HEK293 (cell line): ENCODE data around the gene PRCD.

Experiments
- BCL11A ChIP-seq: fragments of 450-650 bp; formaldehyde crosslinking; IDR thresholded peaks from 2 replicates; pipeline ENCODE4 v1.5.1; 2016; ENCODE audit warnings: low read depth, missing biosample characterization, missing genetic modification characterization
- KLF1 ChIP-seq: fragments of 450-650 bp; formaldehyde crosslinking; IDR thresholded peaks from 2 replicates; pipeline ENCODE4 v1.5.1; 2016; ENCODE audit warnings: missing biosample characterization, missing genetic modification characterization
- SP2 ChIP-seq: fragments of 450-650 bp; formaldehyde crosslinking; IDR thresholded peaks from 2 replicates; pipeline ENCODE4 v1.5.1; 2016; ENCODE audit warnings: missing biosample characterization, missing genetic modification characterization
- TRIM28 ChIP-seq: IDR thresholded peaks from 2 replicates; pipeline ENCODE4 v1.6.1; 2011; ENCODE audit warnings: low read length, control low read depth, borderline replicate concordance
- WT1 ChIP-seq: fragments of 450-650 bp; formaldehyde crosslinking; IDR thresholded peaks from 2 replicates; pipeline ENCODE4 v1.5.1; 2016; ENCODE audit warnings: missing biosample characterization, missing genetic modification characterization
- ZEB2 ChIP-seq: fragments of 450-650 bp; formaldehyde crosslinking; IDR thresholded peaks from 2 replicates; pipeline ENCODE4 v1.5.1; 2016; ENCODE audit warnings: missing biosample characterization, missing genetic modification characterization
- ZFHX2 ChIP-seq: fragments of 450-650 bp; formaldehyde crosslinking; conservative IDR thresholded peaks from 2 replicates; pipeline ENCODE4 v1.5.1; 2016; ENCODE audit warnings: missing biosample characterization, missing genetic modification characterization
- ZIC2 ChIP-seq: fragments of 450-650 bp; formaldehyde crosslinking; IDR thresholded peaks from 2 replicates; pipeline ENCODE4 v1.5.1; 2016; ENCODE audit warnings: missing biosample characterization, missing genetic modification characterization
- ZNF174 ChIP-seq: fragments of 450-650 bp; formaldehyde crosslinking; IDR thresholded peaks from 2 replicates; pipeline ENCODE4 v1.5.0; 2017; ENCODE audit warnings: missing biosample characterization, mild to moderate bottlenecking, missing genetic modification characterization
- ZNF335 ChIP-seq: fragments of 450-650 bp; formaldehyde crosslinking; conservative IDR thresholded peaks from 2 replicates; pipeline ENCODE4 v1.5.1; 2016; ENCODE audit warnings: missing biosample characterization, missing genetic modification characterization
- ZNF391 ChIP-seq: fragments of 450-650 bp; formaldehyde crosslinking; IDR thresholded peaks from 2 replicates; pipeline ENCODE4 v1.5.1; 2016; ENCODE audit warnings: low read depth, missing biosample characterization, missing genetic modification characterization, borderline replicate concordance
- ZNF404 ChIP-seq: fragments of 450-650 bp; formaldehyde crosslinking; IDR thresholded peaks from 2 replicates; pipeline ENCODE4 v1.5.1; 2017; ENCODE audit warnings: missing biosample characterization, missing genetic modification characterization
- ZNF513 ChIP-seq: fragments of 450-650 bp; IDR thresholded peaks from 2 replicates; pipeline ENCODE4 v1.5.1; 2018; ENCODE audit warnings: missing biosample characterization, missing genetic modification characterization
- ZNF514 ChIP-seq: fragments of 450-650 bp; formaldehyde crosslinking; IDR thresholded peaks from 2 replicates; pipeline ENCODE4 v1.5.1; 2016; ENCODE audit warnings: missing biosample characterization, missing genetic modification characterization
- ZNF707 ChIP-seq: fragments of 450-650 bp; formaldehyde crosslinking; IDR thresholded peaks from 2 replicates; pipeline ENCODE4 v1.5.1; 2016; ENCODE audit warnings: missing biosample characterization, missing genetic modification characterization
- TF ChIP-seq, protein P1 (sequence below): fragments of 450-650 bp; formaldehyde crosslinking; conservative IDR thresholded peaks from 2 replicates; pipeline ENCODE4 v1.5.1; 2016; ENCODE audit warnings: low read depth, missing biosample characterization, missing genetic modification characterization
- TF ChIP-seq, protein P2 (sequence below): fragments of 450-650 bp; formaldehyde crosslinking; IDR thresholded peaks from 2 replicates; pipeline ENCODE4 v1.5.1; 2016; ENCODE audit warnings: missing biosample characterization, missing genetic modification characterization
- TF ChIP-seq, protein P3 (sequence below): fragments of 450-650 bp; formaldehyde crosslinking; IDR thresholded peaks from 2 replicates; pipeline ENCODE4 v1.5.1; 2016; ENCODE audit warnings: missing biosample characterization, missing genetic modification characterization
- TF ChIP-seq, protein P4 (sequence below): fragments of 450-650 bp; formaldehyde crosslinking; conservative IDR thresholded peaks from 2 replicates; pipeline ENCODE4 v1.5.1; 2016; ENCODE audit warnings: low read depth, missing biosample characterization, missing genetic modification characterization
- TF ChIP-seq, protein P5 (sequence below): fragments of 450-650 bp; formaldehyde crosslinking; optimal IDR thresholded peaks from 2 replicates; pipeline ENCODE3; 2016; ENCODE audit warnings: missing biosample characterization, mild to moderate bottlenecking, missing genetic modification characterization

The PRCD gene

GRCh38 chr17:76540381-76541300 lies 797 bp downstream of the PRCD start (continued):
- TF ChIP-seq, protein P1, sequence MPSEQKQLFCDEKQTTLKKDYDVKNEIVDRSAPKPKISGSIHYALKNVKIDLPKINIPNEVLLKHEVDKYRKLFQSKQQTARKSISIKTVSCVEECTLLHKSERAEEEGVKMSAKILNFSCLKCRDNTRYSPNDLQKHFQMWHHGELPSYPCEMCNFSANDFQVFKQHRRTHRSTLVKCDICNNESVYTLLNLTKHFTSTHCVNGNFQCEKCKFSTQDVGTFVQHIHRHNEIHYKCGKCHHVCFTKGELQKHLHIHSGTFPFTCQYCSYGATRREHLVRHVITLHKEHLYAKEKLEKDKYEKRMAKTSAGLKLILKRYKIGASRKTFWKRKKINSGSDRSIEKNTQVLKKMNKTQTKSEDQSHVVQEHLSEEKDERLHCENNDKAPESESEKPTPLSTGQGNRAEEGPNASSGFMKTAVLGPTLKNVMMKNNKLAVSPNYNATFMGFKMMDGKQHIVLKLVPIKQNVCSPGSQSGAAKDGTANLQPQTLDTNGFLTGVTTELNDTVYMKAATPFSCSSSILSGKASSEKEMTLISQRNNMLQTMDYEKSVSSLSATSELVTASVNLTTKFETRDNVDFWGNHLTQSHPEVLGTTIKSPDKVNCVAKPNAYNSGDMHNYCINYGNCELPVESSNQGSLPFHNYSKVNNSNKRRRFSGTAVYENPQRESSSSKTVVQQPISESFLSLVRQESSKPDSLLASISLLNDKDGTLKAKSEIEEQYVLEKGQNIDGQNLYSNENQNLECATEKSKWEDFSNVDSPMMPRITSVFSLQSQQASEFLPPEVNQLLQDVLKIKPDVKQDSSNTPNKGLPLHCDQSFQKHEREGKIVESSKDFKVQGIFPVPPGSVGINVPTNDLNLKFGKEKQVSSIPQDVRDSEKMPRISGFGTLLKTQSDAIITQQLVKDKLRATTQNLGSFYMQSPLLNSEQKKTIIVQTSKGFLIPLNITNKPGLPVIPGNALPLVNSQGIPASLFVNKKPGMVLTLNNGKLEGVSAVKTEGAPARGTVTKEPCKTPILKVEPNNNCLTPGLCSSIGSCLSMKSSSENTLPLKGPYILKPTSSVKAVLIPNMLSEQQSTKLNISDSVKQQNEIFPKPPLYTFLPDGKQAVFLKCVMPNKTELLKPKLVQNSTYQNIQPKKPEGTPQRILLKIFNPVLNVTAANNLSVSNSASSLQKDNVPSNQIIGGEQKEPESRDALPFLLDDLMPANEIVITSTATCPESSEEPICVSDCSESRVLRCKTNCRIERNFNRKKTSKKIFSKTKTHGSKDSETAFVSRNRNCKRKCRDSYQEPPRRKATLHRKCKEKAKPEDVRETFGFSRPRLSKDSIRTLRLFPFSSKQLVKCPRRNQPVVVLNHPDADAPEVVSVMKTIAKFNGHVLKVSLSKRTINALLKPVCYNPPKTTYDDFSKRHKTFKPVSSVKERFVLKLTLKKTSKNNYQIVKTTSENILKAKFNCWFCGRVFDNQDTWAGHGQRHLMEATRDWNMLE (tag by site-specific recombination), result peak; percentile 34; the same call in 1 of the 2 replicates
- TF ChIP-seq ZNF391, result peak; percentile 61; the same call in 1 of the 2 replicates
- no peak; the same call in 1 of the 2 replicates for TF ChIP-seq ZNF513 (tag by site-specific recombination)
- peak; percentile 87 for TF ChIP-seq WT1 (tag by site-specific recombination)
- TF ChIP-seq, protein P2, sequence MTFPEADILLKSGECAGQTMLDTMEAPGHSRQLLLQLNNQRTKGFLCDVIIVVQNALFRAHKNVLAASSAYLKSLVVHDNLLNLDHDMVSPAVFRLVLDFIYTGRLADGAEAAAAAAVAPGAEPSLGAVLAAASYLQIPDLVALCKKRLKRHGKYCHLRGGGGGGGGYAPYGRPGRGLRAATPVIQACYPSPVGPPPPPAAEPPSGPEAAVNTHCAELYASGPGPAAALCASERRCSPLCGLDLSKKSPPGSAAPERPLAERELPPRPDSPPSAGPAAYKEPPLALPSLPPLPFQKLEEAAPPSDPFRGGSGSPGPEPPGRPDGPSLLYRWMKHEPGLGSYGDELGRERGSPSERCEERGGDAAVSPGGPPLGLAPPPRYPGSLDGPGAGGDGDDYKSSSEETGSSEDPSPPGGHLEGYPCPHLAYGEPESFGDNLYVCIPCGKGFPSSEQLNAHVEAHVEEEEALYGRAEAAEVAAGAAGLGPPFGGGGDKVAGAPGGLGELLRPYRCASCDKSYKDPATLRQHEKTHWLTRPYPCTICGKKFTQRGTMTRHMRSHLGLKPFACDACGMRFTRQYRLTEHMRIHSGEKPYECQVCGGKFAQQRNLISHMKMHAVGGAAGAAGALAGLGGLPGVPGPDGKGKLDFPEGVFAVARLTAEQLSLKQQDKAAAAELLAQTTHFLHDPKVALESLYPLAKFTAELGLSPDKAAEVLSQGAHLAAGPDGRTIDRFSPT (tag by site-specific recombination), result peak; percentile 62
- no peak for TF ChIP-seq ZNF404 (tag by site-specific recombination)
- TF ChIP-seq, protein P3, sequence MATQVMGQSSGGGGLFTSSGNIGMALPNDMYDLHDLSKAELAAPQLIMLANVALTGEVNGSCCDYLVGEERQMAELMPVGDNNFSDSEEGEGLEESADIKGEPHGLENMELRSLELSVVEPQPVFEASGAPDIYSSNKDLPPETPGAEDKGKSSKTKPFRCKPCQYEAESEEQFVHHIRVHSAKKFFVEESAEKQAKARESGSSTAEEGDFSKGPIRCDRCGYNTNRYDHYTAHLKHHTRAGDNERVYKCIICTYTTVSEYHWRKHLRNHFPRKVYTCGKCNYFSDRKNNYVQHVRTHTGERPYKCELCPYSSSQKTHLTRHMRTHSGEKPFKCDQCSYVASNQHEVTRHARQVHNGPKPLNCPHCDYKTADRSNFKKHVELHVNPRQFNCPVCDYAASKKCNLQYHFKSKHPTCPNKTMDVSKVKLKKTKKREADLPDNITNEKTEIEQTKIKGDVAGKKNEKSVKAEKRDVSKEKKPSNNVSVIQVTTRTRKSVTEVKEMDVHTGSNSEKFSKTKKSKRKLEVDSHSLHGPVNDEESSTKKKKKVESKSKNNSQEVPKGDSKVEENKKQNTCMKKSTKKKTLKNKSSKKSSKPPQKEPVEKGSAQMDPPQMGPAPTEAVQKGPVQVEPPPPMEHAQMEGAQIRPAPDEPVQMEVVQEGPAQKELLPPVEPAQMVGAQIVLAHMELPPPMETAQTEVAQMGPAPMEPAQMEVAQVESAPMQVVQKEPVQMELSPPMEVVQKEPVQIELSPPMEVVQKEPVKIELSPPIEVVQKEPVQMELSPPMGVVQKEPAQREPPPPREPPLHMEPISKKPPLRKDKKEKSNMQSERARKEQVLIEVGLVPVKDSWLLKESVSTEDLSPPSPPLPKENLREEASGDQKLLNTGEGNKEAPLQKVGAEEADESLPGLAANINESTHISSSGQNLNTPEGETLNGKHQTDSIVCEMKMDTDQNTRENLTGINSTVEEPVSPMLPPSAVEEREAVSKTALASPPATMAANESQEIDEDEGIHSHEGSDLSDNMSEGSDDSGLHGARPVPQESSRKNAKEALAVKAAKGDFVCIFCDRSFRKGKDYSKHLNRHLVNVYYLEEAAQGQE, result peak; percentile 34; the same call in 1 of the 2 replicates
- TF ChIP-seq SP2, result peak; percentile 90
- no peak for TF ChIP-seq ZNF174 (tag by site-specific recombination)
- TF ChIP-seq, protein P4, sequence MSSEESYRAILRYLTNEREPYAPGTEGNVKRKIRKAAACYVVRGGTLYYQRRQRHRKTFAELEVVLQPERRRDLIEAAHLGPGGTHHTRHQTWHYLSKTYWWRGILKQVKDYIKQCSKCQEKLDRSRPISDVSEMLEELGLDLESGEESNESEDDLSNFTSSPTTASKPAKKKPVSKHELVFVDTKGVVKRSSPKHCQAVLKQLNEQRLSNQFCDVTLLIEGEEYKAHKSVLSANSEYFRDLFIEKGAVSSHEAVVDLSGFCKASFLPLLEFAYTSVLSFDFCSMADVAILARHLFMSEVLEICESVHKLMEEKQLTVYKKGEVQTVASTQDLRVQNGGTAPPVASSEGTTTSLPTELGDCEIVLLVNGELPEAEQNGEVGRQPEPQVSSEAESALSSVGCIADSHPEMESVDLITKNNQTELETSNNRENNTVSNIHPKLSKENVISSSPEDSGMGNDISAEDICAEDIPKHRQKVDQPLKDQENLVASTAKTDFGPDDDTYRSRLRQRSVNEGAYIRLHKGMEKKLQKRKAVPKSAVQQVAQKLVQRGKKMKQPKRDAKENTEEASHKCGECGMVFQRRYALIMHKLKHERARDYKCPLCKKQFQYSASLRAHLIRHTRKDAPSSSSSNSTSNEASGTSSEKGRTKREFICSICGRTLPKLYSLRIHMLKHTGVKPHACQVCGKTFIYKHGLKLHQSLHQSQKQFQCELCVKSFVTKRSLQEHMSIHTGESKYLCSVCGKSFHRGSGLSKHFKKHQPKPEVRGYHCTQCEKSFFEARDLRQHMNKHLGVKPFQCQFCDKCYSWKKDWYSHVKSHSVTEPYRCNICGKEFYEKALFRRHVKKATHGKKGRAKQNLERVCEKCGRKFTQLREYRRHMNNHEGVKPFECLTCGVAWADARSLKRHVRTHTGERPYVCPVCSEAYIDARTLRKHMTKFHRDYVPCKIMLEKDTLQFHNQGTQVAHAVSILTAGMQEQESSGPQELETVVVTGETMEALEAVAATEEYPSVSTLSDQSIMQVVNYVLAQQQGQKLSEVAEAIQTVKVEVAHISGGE (tag by site-specific recombination), result 0 out of 2 replicates have a peak, but pooled peaks have one; percentile 6
- TF ChIP-seq ZFHX2 (tag by site-specific recombination), result peak; percentile 76
- peak; percentile 83 for TF ChIP-seq TRIM28
- 0 out of 2 replicates have a peak, but pooled peaks have one; percentile 11 for TF ChIP-seq KLF1
- TF ChIP-seq, protein P5, sequence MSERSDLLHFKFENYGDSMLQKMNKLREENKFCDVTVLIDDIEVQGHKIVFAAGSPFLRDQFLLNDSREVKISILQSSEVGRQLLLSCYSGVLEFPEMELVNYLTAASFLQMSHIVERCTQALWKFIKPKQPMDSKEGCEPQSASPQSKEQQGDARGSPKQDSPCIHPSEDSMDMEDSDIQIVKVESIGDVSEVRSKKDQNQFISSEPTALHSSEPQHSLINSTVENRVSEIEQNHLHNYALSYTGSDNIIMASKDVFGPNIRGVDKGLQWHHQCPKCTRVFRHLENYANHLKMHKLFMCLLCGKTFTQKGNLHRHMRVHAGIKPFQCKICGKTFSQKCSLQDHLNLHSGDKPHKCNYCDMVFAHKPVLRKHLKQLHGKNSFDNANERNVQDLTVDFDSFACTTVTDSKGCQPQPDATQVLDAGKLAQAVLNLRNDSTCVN (tag by site-specific recombination), result peak; percentile 72
- peak; percentile 68 for TF ChIP-seq ZNF335
- peak; percentile 66; the same call in 1 of the 2 replicates for TF ChIP-seq BCL11A (tag by site-specific recombination)
- peak; percentile 89 for TF ChIP-seq ZIC2 (tag by site-specific recombination)
- TF ChIP-seq ZEB2 (tag by site-specific recombination), result peak; percentile 49; the same call in 1 of the 2 replicates
- TF ChIP-seq ZNF514, result no peak
- TF ChIP-seq ZNF707 (tag by site-specific recombination), result peak; percentile 78; the same call in 1 of the 2 replicates
